ENCODE measurements around the gene CCDC92. TPM values are rescaled to one million over a fixed set of nuclear protein-coding genes. Genes with fewer than 3 reads are reported as not detected.

Gene CCDC92
- total RNA-seq, 1 donor from 2014 or later = 5.5 TPM

- DNase-seq = no peak
These were observed 62.6 kb downstream of the CCDC92 start for GRCh38 chr12:123910057-123910456.

GRCh38 chr12:123908884-123909725 is 63.5 kb downstream of the CCDC92 start:
- peak; percentile 61 for DNase-seq

- peak; percentile 40 for DNase-seq
These were observed 64.7 kb downstream of the CCDC92 start for GRCh38 chr12:123907726-123908476.

- DNase-seq = no peak
These were observed 65.8 kb downstream of the CCDC92 start for GRCh38 chr12:123906711-123907420.

- DNase-seq = peak; percentile 74
These were observed 67.2 kb downstream of the CCDC92 start for GRCh38 chr12:123905319-123905925.

- DNase-seq = no peak
These were observed 69.1 kb downstream of the CCDC92 start for GRCh38 chr12:123903301-123904065.

GRCh38 chr12:123902821-123903220 is 69.8 kb downstream of the CCDC92 start:
- DNase-seq = no peak

GRCh38 chr12:123900871-123901376 is 71.7 kb downstream of the CCDC92 start:
- DNase-seq = peak; percentile 51

GRCh38 chr12:123899368-123899767 is 73.3 kb downstream of the CCDC92 start:
- no peak for DNase-seq

- no peak for DNase-seq
These were observed 74.0 kb downstream of the CCDC92 start for GRCh38 chr12:123898673-123899072.

GRCh38 chr12:123897221-123897620 is 75.4 kb downstream of the CCDC92 start:
- no peak for DNase-seq

- peak; percentile 87 for DNase-seq
These were observed 75.9 kb downstream of the CCDC92 start for GRCh38 chr12:123896767-123897166.

GRCh38 chr12:123895451-123895850 is 77.2 kb downstream of the CCDC92 start:
- DNase-seq = no peak

- no peak for DNase-seq
These were observed 77.7 kb downstream of the CCDC92 start for GRCh38 chr12:123894823-123895345.

GRCh38 chr12:123893276-123893675 is 79.4 kb downstream of the CCDC92 start:
- DNase-seq = no peak

- DNase-seq = no peak
These were observed 79.8 kb downstream of the CCDC92 start for GRCh38 chr12:123892853-123893252.

- no peak for DNase-seq
These were observed 80.5 kb downstream of the CCDC92 start for GRCh38 chr12:123892180-123892559.

- no peak for DNase-seq
These were observed 81.0 kb downstream of the CCDC92 start for GRCh38 chr12:123891516-123892179.

- DNase-seq = no peak
These were observed 81.6 kb downstream of the CCDC92 start for GRCh38 chr12:123891011-123891410.

GRCh38 chr12:123890536-123890902 is 82.1 kb downstream of the CCDC92 start:
- no peak for DNase-seq
